Neural crest cell (in vitro differentiated cells): ENCODE results near the gene HSPA8. TPM values are rescaled to one million over a fixed set of nuclear protein-coding genes. Genes with fewer than 3 reads are reported as not detected.

Source experiments
- DNase-seq: peaks from one replicate; pipeline ENCODE4 v3.0.0; 2021; ENCODE audit warnings: low read depth, mixed read lengths, low spot score
- H3K27ac Mint-ChIP-seq: one replicate; pipeline ENCODE4 v1.8.0; 2021; ENCODE audit warnings: mild to moderate bottlenecking, mixed read lengths; ENCODE audit not compliant: unreplicated experiment
- H3K27me3 Mint-ChIP-seq: 2 replicates; pipeline ENCODE4 v1.8.0; 2021; ENCODE audit warnings: low read depth, mild to moderate bottlenecking, mixed read lengths
- H3K36me3 Mint-ChIP-seq: 2 replicates; pipeline ENCODE4 v1.8.0; 2021; ENCODE audit warnings: low read depth, mild to moderate bottlenecking, mixed read lengths
- H3K4me1 Mint-ChIP-seq: 2 replicates; pipeline ENCODE4 v1.8.0; 2021; ENCODE audit warnings: mixed read lengths
- H3K4me3 Mint-ChIP-seq: one replicate; pipeline ENCODE4 v1.8.0; 2021; ENCODE audit warnings: mild to moderate bottlenecking, mixed read lengths
- H3K9me3 Mint-ChIP-seq: 2 replicates; pipeline ENCODE4 v1.8.0; 2021; ENCODE audit warnings: mixed read lengths
- total RNA-seq: library from RNA; stranded (reverse); gene quantifications from 2 replicates; pipeline ENCODE4 v1.2.1, GENCODE V29; 2021
- TF ChIP-seq, protein P1 (sequence below): fragments of 200-600 bp; sonication (generic); conservative IDR thresholded peaks from 2 replicates; pipeline ENCODE4 v1.5.0; 2021; ENCODE audit warnings: antibody characterized with exemption, mild to moderate bottlenecking

Gene HSPA8
- total RNA-seq, 1 donor from 2014 or later, result 1,559 TPM

DNA sequence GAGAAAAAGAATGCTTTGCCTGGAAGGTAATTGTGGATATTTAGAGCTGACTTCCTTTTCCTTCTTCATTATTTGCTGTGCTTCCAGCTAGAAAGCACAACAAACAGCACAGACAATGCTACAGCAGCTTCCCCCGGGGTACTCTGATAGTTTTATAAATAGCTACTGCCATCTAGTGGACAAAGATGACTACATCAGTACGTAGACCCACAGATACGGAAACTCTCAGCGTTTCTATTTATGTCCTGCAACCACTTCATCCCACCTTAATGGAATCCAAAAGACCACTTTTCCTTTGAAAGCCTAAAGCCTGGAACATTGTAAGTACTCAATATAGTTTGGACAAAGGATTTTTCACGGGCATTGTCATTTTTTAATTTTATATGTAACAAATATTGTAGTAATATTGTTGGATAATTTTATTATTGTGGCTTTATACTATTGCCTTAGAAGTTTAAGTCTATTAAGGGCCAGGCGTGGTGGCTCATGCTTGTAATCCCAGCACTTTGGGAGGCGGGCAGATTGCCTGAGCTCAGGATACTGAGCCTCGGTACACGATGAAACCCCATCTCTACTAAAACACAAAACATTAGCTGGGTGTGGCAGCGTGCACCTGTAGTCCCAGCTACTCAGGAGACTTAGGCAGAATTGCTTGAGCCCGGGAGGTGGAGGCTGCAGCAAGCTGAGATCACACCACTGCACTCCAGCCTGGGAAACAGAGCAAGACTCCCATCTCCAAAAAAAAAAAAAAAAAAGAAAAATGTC, 7.5 kb downstream of the HSPA8 start:
- H3K4me1 Mint-ChIP-seq, result peaks cover 41% of the 10 kb centered on the region
- no peaks in the 10 kb centered on the region for H3K27me3 Mint-ChIP-seq
- H3K4me3 Mint-ChIP-seq, result peak overlapping the region; percentile 100
- TF ChIP-seq, protein P1, sequence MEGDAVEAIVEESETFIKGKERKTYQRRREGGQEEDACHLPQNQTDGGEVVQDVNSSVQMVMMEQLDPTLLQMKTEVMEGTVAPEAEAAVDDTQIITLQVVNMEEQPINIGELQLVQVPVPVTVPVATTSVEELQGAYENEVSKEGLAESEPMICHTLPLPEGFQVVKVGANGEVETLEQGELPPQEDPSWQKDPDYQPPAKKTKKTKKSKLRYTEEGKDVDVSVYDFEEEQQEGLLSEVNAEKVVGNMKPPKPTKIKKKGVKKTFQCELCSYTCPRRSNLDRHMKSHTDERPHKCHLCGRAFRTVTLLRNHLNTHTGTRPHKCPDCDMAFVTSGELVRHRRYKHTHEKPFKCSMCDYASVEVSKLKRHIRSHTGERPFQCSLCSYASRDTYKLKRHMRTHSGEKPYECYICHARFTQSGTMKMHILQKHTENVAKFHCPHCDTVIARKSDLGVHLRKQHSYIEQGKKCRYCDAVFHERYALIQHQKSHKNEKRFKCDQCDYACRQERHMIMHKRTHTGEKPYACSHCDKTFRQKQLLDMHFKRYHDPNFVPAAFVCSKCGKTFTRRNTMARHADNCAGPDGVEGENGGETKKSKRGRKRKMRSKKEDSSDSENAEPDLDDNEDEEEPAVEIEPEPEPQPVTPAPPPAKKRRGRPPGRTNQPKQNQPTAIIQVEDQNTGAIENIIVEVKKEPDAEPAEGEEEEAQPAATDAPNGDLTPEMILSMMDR, result peak; percentile 80
- peaks cover 26% of the 10 kb centered on the region for H3K36me3 Mint-ChIP-seq
- H3K9me3 Mint-ChIP-seq, result no peaks in the 10 kb centered on the region
- no peak overlapping the region for H3K27ac Mint-ChIP-seq
- peak; percentile 16 for DNase-seq

DNA sequence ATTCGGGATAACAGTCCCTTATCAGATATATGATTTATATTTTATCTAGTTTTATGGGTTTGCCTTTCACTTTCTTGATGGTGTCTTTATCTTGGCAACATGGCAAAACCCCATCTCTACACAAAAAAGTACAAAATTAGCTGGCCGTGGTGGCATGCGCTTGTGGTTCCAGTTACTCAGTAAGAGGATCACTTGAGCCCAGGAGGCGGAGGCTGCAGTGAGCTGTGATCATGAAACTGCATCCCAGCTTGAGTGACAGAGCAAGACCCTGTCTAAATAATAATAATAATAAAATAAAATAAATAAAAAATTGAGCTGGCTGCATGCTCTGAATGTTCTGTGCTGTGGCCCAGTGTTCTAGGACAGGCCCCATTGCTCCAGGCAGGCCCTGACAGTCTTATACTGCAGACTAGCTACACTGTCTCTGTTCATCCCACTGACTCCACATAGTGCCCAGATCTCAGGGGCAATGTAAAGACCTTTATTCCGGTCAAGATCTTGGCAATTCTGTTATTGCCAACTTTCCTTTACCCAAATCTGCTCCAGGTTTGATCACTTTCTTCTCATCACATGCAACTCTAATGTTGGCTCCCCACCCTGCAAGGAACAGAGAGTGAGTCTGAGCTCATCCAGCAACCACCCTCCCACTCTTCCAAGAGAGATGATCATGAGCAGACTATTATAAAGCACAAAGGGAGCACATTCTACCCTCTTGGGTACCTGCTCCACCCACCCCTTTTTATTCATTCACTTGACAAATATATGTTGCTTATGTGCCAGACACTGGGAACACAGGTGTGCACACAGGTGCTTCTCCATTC, 8.8 kb downstream of the HSPA8 start:
- Mint-ChIP-seq H3K9me3 (no peaks in the 10 kb centered on the region), H3K4me1 (peaks cover 27% of the 10 kb centered on the region), H3K36me3 (peaks cover 12% of the 10 kb centered on the region), H3K27me3 (no peaks in the 10 kb centered on the region), H3K27ac (no peak overlapping the region), H3K4me3 (peak overlapping the region; percentile 1)
- TF ChIP-seq, protein P1, result no peak
- no peak for DNase-seq

DNA sequence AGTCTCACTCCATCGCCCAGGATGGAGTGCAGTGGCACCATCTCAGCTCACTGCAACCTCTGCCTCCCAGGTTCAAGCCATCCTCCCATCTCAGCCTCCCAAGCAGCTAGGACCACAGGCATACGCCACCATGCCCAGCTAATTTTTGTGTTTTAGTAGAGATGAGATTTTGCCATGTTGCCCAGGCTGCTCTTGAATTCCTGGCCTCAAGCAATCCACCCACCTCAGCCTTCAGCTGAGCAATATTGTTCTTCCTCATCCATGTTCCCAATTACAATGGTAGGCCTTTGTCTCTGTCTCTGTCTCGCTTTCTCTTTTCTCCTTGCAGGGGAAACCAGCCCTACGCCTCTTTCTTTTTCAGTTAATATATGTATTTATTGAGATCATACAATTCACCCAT, 10.3 kb downstream of the HSPA8 start:
- Mint-ChIP-seq H3K9me3 (no peaks in the 10 kb centered on the region), H3K27ac (no peak overlapping the region), H3K27me3 (no peaks in the 10 kb centered on the region), H3K36me3 (peaks cover 3% of the 10 kb centered on the region), H3K4me3 (no peak overlapping the region), H3K4me1 (peaks cover 17% of the 10 kb centered on the region)
- TF ChIP-seq, protein P1, result no peak
- no peak for DNase-seq

DNA sequence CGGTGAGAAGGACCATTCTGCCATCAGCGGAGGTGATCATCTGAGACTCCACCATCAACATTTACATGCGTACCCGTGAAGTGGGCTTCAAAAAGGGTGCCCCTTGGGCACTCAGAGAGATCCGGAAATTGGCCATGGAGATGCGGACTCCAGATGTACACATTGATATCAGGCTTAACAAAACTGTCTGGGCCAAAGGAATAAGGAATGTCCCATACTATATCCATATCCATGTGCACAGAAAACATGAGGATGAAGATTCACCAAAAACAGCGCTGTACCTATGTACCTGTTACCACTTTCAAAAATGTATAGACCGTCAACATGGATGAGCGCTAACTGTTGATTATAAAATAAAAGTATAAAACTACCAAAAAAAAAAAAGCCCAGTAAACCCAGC, 10.8 kb downstream of the HSPA8 start:
- TF ChIP-seq, protein P1, result no peak
- Mint-ChIP-seq H3K36me3 (peaks cover 3% of the 10 kb centered on the region), H3K9me3 (no peaks in the 10 kb centered on the region), H3K4me1 (peaks cover 15% of the 10 kb centered on the region), H3K4me3 (no peak overlapping the region), H3K27ac (no peak overlapping the region), H3K27me3 (no peaks in the 10 kb centered on the region)
- no peak for DNase-seq

DNA sequence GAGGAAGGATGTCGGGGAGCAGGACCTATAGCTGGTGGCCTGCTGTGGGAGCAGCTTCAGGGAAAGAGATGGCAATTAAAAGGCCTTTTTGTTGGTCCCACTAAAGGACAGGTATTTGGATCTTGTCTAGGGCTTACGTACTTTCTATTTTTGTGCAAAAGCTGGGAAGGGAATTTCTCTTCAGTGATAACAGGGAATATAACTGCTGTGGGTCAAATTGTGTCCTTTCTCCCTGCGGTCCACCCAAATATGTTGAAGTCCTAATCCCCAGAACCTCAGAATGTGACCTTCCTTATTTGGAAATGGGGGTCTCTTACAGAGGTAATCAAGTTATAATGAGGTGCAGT, 14.0 kb downstream of the HSPA8 start:
- DNase-seq, result no peak
- TF ChIP-seq, protein P1, result no peak
- Mint-ChIP-seq H3K9me3 (no peaks in the 10 kb centered on the region), H3K27ac (no peak overlapping the region), H3K4me1 (peaks cover 4% of the 10 kb centered on the region), H3K36me3 (no peaks in the 10 kb centered on the region), H3K27me3 (no peaks in the 10 kb centered on the region), H3K4me3 (no peak overlapping the region)
